Uterus (tissue), 4 donors: ENCODE measurements around the gene TUBGCP4. TPM values are rescaled to one million over a fixed set of nuclear protein-coding genes. Genes with fewer than 3 reads are reported as not detected.

Experiments used
- DNase-seq, 2 donors: peaks; one replicate each; pipeline ENCODE4 v3.0.0-alpha.2; 2019 to 2020
- H3K27ac ChIP-seq, 2 donors: fragments of 200-600 bp; sonication (generic); 1 replicate in 1 of 2; 2 replicates in 1 of 2; pipeline ENCODE4 v1.5.1; 2016 to 2018
- H3K27me3 ChIP-seq, 2 donors: fragments of 200-600 bp; sonication (generic); one replicate each; pipeline ENCODE4 v1.5.1; 2018 to 2019; ENCODE audit warnings: control low read depth in 1 of 2
- H3K36me3 ChIP-seq, 2 donors: fragments of 200-600 bp; sonication (generic); one replicate each; pipeline ENCODE4 v1.5.1; 2019; ENCODE audit warnings: control low read depth in 1 of 2
- H3K4me1 ChIP-seq, 2 donors: fragments of 200-600 bp; sonication (generic); one replicate each; pipeline ENCODE4 v1.5.1; 2018 to 2019; ENCODE audit warnings: control low read depth in 1 of 2
- H3K4me3 ChIP-seq, 2 donors: fragments of 200-600 bp; sonication (generic); 1 replicate in 1 of 2; 2 replicates in 1 of 2; pipeline ENCODE4 v1.5.1; 2018 to 2019; ENCODE audit warnings: mild to moderate bottlenecking in 1 of 2
- H3K9me3 ChIP-seq, 2 donors: fragments of 200-600 bp; sonication (generic); one replicate each; pipeline ENCODE4 v1.5.1; 2019; ENCODE audit warnings: control low read depth in 1 of 2
- CTCF ChIP-seq, 4 experiments: fragments of 200-600 bp in 2 of 4; fragments of 450-650 bp in 2 of 4; sonication (generic) in 2 of 4; IDR thresholded peaks; one replicate each; pipeline ENCODE4 v1.5.1; 2016 to 2019; ENCODE audit warnings: antibody characterized with exemption in 4 of 4, mild to moderate bottlenecking in 2 of 4, moderate library complexity in 1 of 4
- POLR2A ChIP-seq, 2 donors: fragments of 450-650 bp; IDR thresholded peaks; one replicate each; pipeline ENCODE4 v1.6.1; 2016; ENCODE audit warnings: antibody characterized with exemption in 2 of 2, mild to moderate bottlenecking in 1 of 2, moderate library complexity in 1 of 2
- intact Hi-C: fragments of 100-400 bp; cut with DNase I; formaldehyde crosslinking; loops from one replicate; pipeline ENCODE4 v1.15.1; 2023; ENCODE audit warnings: low total_unique reads
- total RNA-seq, 4 donors: library from RNA; depleted of rRNA in 3 of 4; stranded (reverse); fragments of >200 nt in 3 of 4; gene quantifications; one replicate each; pipeline versions ENCODE4 v1.1.0 to v1.2.4, GENCODE V29; 2014 to 2023
- donor health status: DM: yes; HTN: yes; CAD: no.

The TUBGCP4 gene
- total RNA-seq, 4 donors from 2014 or later: 6.9 to 21.2 (median 14.5) TPM

- intact Hi-C loops: no loop called here
Measured at GRCh38 chr15:43330780-43331087, 40.2 kb upstream of the TUBGCP4 start.

GRCh38 chr15:43346305-43346704, 24.6 kb upstream of the TUBGCP4 start:
- TF ChIP-seq POLR2A (IDR thresholded peaks at IDR 0.05) (no peak), CTCF (IDR thresholded peaks at IDR 0.05) (no peak)

More at GRCh38 chr15:43330780-43331087, 40.2 kb upstream of the TUBGCP4 start:
- no peak for TF ChIP-seq POLR2A (IDR thresholded peaks at IDR 0.05)
- TF ChIP-seq CTCF (IDR thresholded peaks at IDR 0.05): no peak
- Histone ChIP-seq H3K4me1 (peaks cover 9 to 11% of the 10 kb centered on the region in 2 donors), H3K27ac (peak overlapping the region; percentile 85 to 92), H3K27me3 (no peaks in the 10 kb centered on the region), H3K4me3 (peak overlapping the region; percentile 61 to 92), H3K9me3 (no peaks in the 10 kb centered on the region), H3K36me3 (no peaks in the 10 kb centered on the region)
- DNase-seq: no peak

GRCh38 chr15:43347114-43347513, 23.8 kb upstream of the TUBGCP4 start:
- DNase-seq: no peak
- Histone ChIP-seq H3K4me1 (no peaks in the 10 kb centered on the region), H3K9me3 (no peaks in the 10 kb centered on the region), H3K27me3 (no peaks in the 10 kb centered on the region), H3K27ac (no peak overlapping the region), H3K4me3 (no peak overlapping the region), H3K36me3 (no peaks in the 10 kb centered on the region)
- intact Hi-C loops: no loop called here
- TF ChIP-seq CTCF (IDR thresholded peaks at IDR 0.05) (no peak), POLR2A (IDR thresholded peaks at IDR 0.05) (no peak)

More at GRCh38 chr15:43346305-43346704, 24.6 kb upstream of the TUBGCP4 start:
- no peaks in the 10 kb centered on the region for H3K27me3 ChIP-seq
- no peak overlapping the region for H3K27ac ChIP-seq
- no peak overlapping the region for H3K4me3 ChIP-seq
- H3K9me3 ChIP-seq: no peaks in the 10 kb centered on the region
- H3K36me3 ChIP-seq: no peaks in the 10 kb centered on the region
- no peaks in the 10 kb centered on the region for H3K4me1 ChIP-seq
- no peak for DNase-seq
- intact Hi-C loops: no loop called here

GRCh38 chr15:43352693-43353382, 18.1 kb upstream of the TUBGCP4 start:
- no peak overlapping the region for H3K27ac ChIP-seq
- H3K9me3 ChIP-seq: no peaks in the 10 kb centered on the region
- H3K27me3 ChIP-seq: no peaks in the 10 kb centered on the region
- intact Hi-C loops: no loop called here
- H3K4me1 ChIP-seq: no peaks in the 10 kb centered on the region
- TF ChIP-seq CTCF (IDR thresholded peaks at IDR 0.05) (no peak), POLR2A (IDR thresholded peaks at IDR 0.05) (no peak)
- no peak overlapping the region for H3K4me3 ChIP-seq
- H3K36me3 ChIP-seq: no peaks in the 10 kb centered on the region
- DNase-seq: no peak

- intact Hi-C loops: no loop called here
- Histone ChIP-seq H3K36me3 (no peaks in the 10 kb centered on the region), H3K27me3 (no peaks in the 10 kb centered on the region), H3K4me1 (no peaks in the 10 kb centered on the region), H3K27ac (no peak overlapping the region), H3K4me3 (no peak overlapping the region), H3K9me3 (peaks cover 0 to 41% of the 10 kb centered on the region in 2 donors)
- no peak for DNase-seq
- TF ChIP-seq CTCF (IDR thresholded peaks at IDR 0.05) (no peak), POLR2A (IDR thresholded peaks at IDR 0.05) (no peak)
Measured at GRCh38 chr15:43360821-43361220, 10.1 kb upstream of the TUBGCP4 start.
